Myocyte (in vitro differentiated cells): ENCODE measurements around the gene ZNF275. TPM values are rescaled to one million over a fixed set of nuclear protein-coding genes. Genes with fewer than 3 reads are reported as not detected.
"Not testable (repeated sequence)": the region's sequence is repeated elsewhere in the genome, so short reads cannot be mapped to it uniquely, and the experiment has no call there.

Experiments
- DNase-seq: peaks from one replicate; pipeline ENCODE4 v3.0.0-alpha.2; 2012; ENCODE audit warnings: low read depth
- total RNA-seq: library from RNA; depleted of rRNA; stranded (reverse); fragments of >200 nt; gene quantifications from 2 replicates; pipeline ENCODE4 v1.2.3, GENCODE V29; 2014

The ZNF275 gene
- total RNA-seq, 1 donor from 2014 or later, result 9.7 TPM

- no peak for DNase-seq
Observed at GRCh38 chrX:153319295-153320046, 14.5 kb upstream of the ZNF275 start.

- not testable (repeated sequence) for DNase-seq
Observed at GRCh38 chrX:153320047-153320443, 13.9 kb upstream of the ZNF275 start.

GRCh38 chrX:153320555-153321184 is 13.3 kb upstream of the ZNF275 start:
- no peak for DNase-seq

- DNase-seq, result no peak
Observed at GRCh38 chrX:153321381-153322124, 12.4 kb upstream of the ZNF275 start, which contains the start of gene PNMA6F. Gene PNMA6F (minus strand): TSS chrX:153321767. CDS start chrX:153320674, 1,093 bp downstream.

- no peak for DNase-seq
Observed at GRCh38 chrX:153327561-153327960, 6.4 kb upstream of the ZNF275 start.

GRCh38 chrX:153333266-153333665 is 687 bp upstream of the ZNF275 start:
- DNase-seq, result no peak

GRCh38 chrX:153334654-153335295 is 822 bp downstream of the ZNF275 start:
- DNase-seq, result no peak

- no peak for DNase-seq
Observed at GRCh38 chrX:153336121-153336894, 2.4 kb downstream of the ZNF275 start.

- no peak for DNase-seq
Observed at GRCh38 chrX:153336988-153337387, 3.0 kb downstream of the ZNF275 start.

GRCh38 chrX:153338836-153339235 is 4.9 kb downstream of the ZNF275 start:
- no peak for DNase-seq

GRCh38 chrX:153339662-153340061 is 5.7 kb downstream of the ZNF275 start:
- DNase-seq, result no peak

GRCh38 chrX:153340111-153340510 is 6.2 kb downstream of the ZNF275 start:
- DNase-seq, result no peak

- DNase-seq, result no peak
Observed at GRCh38 chrX:153342762-153343558, 9.0 kb downstream of the ZNF275 start.

GRCh38 chrX:153343674-153344073 is 9.7 kb downstream of the ZNF275 start:
- no peak for DNase-seq

GRCh38 chrX:153347530-153347929 is 13.6 kb downstream of the ZNF275 start:
- no peak for DNase-seq

- DNase-seq, result no peak
Observed at GRCh38 chrX:153348421-153348820, 14.5 kb downstream of the ZNF275 start.

- no peak for DNase-seq
Observed at GRCh38 chrX:153349952-153350351, 16.0 kb downstream of the ZNF275 start.

GRCh38 chrX:153351981-153352380 is 18.0 kb downstream of the ZNF275 start:
- DNase-seq, result no peak

- DNase-seq, result no peak
Observed at GRCh38 chrX:153352858-153353257, 18.9 kb downstream of the ZNF275 start.

GRCh38 chrX:153353416-153353815 is 19.5 kb downstream of the ZNF275 start:
- no peak for DNase-seq
